HUES64 (cell line): ENCODE data around the gene CCL2. TPM values are rescaled to one million over a fixed set of nuclear protein-coding genes. Genes with fewer than 3 reads are reported as not detected.
A peak's percentile ranks its signal among the peaks of the same experiment; 100 is the strongest.

ENCODE experiments used
- H3K27ac ChIP-seq: 2 replicates; pipeline ENCODE4 v1.7.0; 2013; ENCODE audit warnings: low read depth, low read length, inconsistent platforms
- H3K27me3 ChIP-seq: 2 replicates; pipeline ENCODE4 v1.6.1; 2013; ENCODE audit warnings: mild to moderate bottlenecking, low read length; ENCODE audit not compliant: insufficient read depth
- H3K36me3 ChIP-seq: 2 replicates; pipeline ENCODE4 v1.6.1; 2013; ENCODE audit warnings: mild to moderate bottlenecking, low read length; ENCODE audit not compliant: insufficient read depth
- H3K4me1 ChIP-seq: 2 replicates; pipeline ENCODE4 v1.6.1; 2013; ENCODE audit warnings: mild to moderate bottlenecking, low read length, moderate library complexity; ENCODE audit not compliant: insufficient read depth
- H3K4me3 ChIP-seq: 2 replicates; pipeline ENCODE4 v1.5.1; 2013; ENCODE audit warnings: mild to moderate bottlenecking, low read length, moderate library complexity
- H3K9ac ChIP-seq: 2 replicates; pipeline ENCODE4 v1.6.1; 2013; ENCODE audit warnings: mild to moderate bottlenecking, low read depth, low read length
- H3K9me3 ChIP-seq: 2 replicates; pipeline ENCODE4 v1.6.1; 2013; ENCODE audit warnings: low read depth, low read length; ENCODE audit not compliant: insufficient read depth
- WGBS: fragments of 150-250, 120-280 bp; methylation state at CpG from one replicate; pipeline ENCODE4 v1.1.7; 2013; ENCODE audit warnings: missing lambda C conversion rate; 5-methylcytosine and 5-hydroxymethylcytosine counted together
- polyA plus RNA-seq, 2 experiments: library from polyadenylated mRNA; stranded (reverse); fragments of 50-300 nt; gene quantifications; one replicate each; pipeline ENCODE4 v1.2.3, GENCODE V29; 2013

Gene CCL2
- polyA plus RNA-seq (2013, experiment 1 of 2): 7.9 TPM
- 10.8 TPM for polyA plus RNA-seq (2013, experiment 2 of 2)

GRCh38 chr17:34254651-34255380 is at the start of gene CCL2:
Gene CCL2, plus strand, starts transcription at chr17:34255285. Its CDS starts 65 bp downstream, at chr17:34255350.
- Histone ChIP-seq H3K36me3 (no peaks in the 10 kb centered on the region), H3K27ac (peak within 1 kb of the TSS; percentile 88), H3K4me3 (peak within 1 kb of the TSS; percentile 52), H3K4me1 (peaks cover 41% of the 10 kb centered on the region), H3K9ac (peak within 1 kb of the TSS; percentile 68), H3K27me3 (no peaks in the 10 kb centered on the region), H3K9me3 (no peaks in the 10 kb centered on the region)
- 8% methylated on average over 11 of the region's 11 CpGs for WGBS

- no peak overlapping the region for H3K27ac ChIP-seq
- H3K9me3 ChIP-seq: no peaks in the 10 kb centered on the region
- no peak overlapping the region for H3K9ac ChIP-seq
- no peaks in the 10 kb centered on the region for H3K36me3 ChIP-seq
- WGBS: 86% methylated on average over 1 of the region's 1 CpG
- no peaks in the 10 kb centered on the region for H3K27me3 ChIP-seq
- no peak overlapping the region for H3K4me3 ChIP-seq
- no peaks in the 10 kb centered on the region for H3K4me1 ChIP-seq
These were observed 49.7 kb upstream of the CCL2 start for GRCh38 chr17:34205401-34205800.

DNA sequence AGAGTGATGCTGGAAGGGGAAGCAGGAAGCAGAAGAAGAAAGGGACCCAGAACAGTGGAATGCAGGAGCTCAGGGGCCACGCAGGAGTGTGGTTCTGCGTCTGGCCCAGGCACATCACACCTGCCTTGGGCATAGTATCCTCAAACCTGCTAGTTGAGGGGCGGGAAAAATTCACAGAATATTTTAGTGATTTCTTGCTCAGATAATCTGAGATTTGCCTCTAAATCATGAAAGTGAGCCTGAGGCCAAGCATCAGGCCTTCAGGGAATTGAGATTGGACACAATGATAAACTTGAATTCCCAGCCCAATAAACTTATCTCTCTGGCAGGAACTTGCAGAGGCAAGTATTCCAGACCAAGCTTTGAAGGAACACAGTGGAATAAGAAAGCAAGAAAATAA is 48.5 kb upstream of the CCL2 start:
- Histone ChIP-seq H3K27me3 (no peaks in the 10 kb centered on the region), H3K4me1 (no peaks in the 10 kb centered on the region), H3K4me3 (no peak overlapping the region), H3K27ac (no peak overlapping the region), H3K9me3 (no peaks in the 10 kb centered on the region), H3K9ac (no peak overlapping the region), H3K36me3 (no peaks in the 10 kb centered on the region)
- WGBS: 94% methylated on average over 3 of the region's 3 CpGs

DNA sequence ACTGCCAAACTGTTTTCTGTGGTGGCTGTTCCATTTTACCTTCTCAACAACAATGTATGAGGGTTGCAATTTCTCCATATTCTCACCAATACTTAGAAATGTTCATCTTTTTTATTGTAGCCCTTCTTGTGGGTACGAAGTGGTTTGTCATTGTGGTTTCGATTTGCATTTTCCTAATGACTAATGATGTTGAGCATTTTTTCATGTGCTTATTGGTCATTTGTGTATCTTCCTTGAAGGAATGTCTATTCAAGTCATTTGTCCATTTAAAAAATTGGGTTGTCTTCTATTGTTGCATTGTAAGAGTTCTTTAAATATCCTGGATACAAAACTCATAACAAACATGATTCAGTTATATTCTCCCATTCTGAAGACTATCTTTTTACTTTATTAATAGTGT is 47.5 kb upstream of the CCL2 start:
- H3K27ac ChIP-seq: no peak overlapping the region
- no peaks in the 10 kb centered on the region for H3K27me3 ChIP-seq
- H3K4me1 ChIP-seq: no peaks in the 10 kb centered on the region
- no peaks in the 10 kb centered on the region for H3K36me3 ChIP-seq
- 86% methylated on average over 2 of the region's 2 CpGs for WGBS
- no peak overlapping the region for H3K4me3 ChIP-seq
- H3K9me3 ChIP-seq: no peaks in the 10 kb centered on the region
- H3K9ac ChIP-seq: no peak overlapping the region

- H3K27ac ChIP-seq: no peak overlapping the region
- H3K9ac ChIP-seq: no peak overlapping the region
- no peaks in the 10 kb centered on the region for H3K27me3 ChIP-seq
- H3K4me1 ChIP-seq: no peaks in the 10 kb centered on the region
- H3K36me3 ChIP-seq: no peaks in the 10 kb centered on the region
- no peak overlapping the region for H3K4me3 ChIP-seq
- WGBS: 97% methylated on average over 1 of the region's 1 CpG
- peaks cover 9% of the 10 kb centered on the region for H3K9me3 ChIP-seq
These were observed 36.3 kb upstream of the CCL2 start for GRCh38 chr17:34218748-34219147.

GRCh38 chr17:34219405-34219804 is 35.7 kb upstream of the CCL2 start:
- WGBS: 95% methylated on average over 2 of the region's 2 CpGs
- Histone ChIP-seq H3K9me3 (peaks cover 9% of the 10 kb centered on the region), H3K27ac (no peak overlapping the region), H3K36me3 (no peaks in the 10 kb centered on the region), H3K4me3 (no peak overlapping the region), H3K4me1 (no peaks in the 10 kb centered on the region), H3K9ac (no peak overlapping the region), H3K27me3 (no peaks in the 10 kb centered on the region)

DNA sequence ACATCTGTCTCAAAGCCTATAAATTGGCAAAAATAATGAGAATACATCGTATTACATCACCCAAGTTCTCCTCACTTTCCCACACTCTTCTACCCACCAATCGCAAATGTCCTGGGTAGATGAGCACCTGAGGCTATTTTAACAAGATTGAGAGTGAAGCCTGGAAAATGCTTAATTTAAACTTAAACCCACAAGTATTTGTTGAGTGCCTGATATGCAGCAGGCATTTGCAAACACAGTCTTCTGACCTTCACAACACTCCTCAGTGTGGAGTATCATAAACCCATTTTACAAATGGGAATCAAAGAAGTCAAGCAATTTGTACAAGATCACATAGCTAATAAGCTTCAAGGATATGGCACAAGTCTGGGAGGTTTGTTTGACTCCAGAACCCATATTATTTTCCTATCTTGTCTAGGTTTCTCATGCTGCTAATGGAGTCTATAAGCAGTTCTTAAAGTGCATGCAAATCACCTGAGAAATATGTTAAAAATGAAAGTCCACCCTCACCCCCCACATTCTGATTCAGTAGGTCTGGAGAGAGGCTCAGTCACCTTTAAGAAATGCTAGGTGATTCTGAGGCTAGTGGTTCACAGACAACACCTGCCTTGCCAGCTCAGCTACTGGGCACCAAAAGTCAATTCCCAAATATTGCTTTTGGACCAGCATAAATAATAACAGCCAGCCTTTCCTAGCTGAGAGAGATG is 34.9 kb upstream of the CCL2 start:
- Histone ChIP-seq H3K4me3 (no peak overlapping the region), H3K27me3 (no peaks in the 10 kb centered on the region), H3K4me1 (no peaks in the 10 kb centered on the region), H3K9me3 (peaks cover 9% of the 10 kb centered on the region), H3K9ac (no peak overlapping the region), H3K27ac (no peak overlapping the region), H3K36me3 (no peaks in the 10 kb centered on the region)
- 100% methylated on average over 1 of the region's 2 CpGs for WGBS

GRCh38 chr17:34220752-34221395 is 34.2 kb upstream of the CCL2 start:
- Histone ChIP-seq H3K27me3 (no peaks in the 10 kb centered on the region), H3K4me3 (no peak overlapping the region), H3K9ac (no peak overlapping the region), H3K9me3 (peaks cover 5% of the 10 kb centered on the region; the same call in 1 of the 2 replicates), H3K36me3 (no peaks in the 10 kb centered on the region), H3K4me1 (no peaks in the 10 kb centered on the region), H3K27ac (no peak overlapping the region)
- WGBS: 98% methylated on average over 5 of the region's 5 CpGs

DNA sequence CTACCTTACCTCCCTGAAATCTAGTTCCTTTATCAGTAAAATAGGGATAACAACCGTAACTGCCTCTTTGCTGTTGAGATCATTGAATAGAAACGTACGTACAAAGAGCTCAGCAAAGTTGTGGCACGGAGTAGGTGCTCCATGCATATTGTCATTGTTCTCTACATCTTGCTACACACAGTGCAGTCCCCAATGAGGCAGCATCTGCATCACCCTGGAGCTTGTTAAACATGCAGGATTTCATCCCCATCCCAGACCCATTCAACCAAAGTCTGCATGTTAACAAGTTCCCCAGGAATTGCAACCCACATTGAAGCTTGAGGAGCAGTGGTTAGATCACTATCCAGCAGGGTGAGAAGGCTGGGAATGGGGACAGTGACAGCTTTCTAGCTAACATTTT is 33.7 kb upstream of the CCL2 start:
- H3K4me3 ChIP-seq: no peak overlapping the region
- no peaks in the 10 kb centered on the region for H3K9me3 ChIP-seq
- H3K4me1 ChIP-seq: no peaks in the 10 kb centered on the region
- H3K9ac ChIP-seq: no peak overlapping the region
- H3K27ac ChIP-seq: no peak overlapping the region
- no peaks in the 10 kb centered on the region for H3K36me3 ChIP-seq
- no peaks in the 10 kb centered on the region for H3K27me3 ChIP-seq
- 93% methylated on average over 4 of the region's 4 CpGs for WGBS

- H3K9me3 ChIP-seq: no peaks in the 10 kb centered on the region
- no peak overlapping the region for H3K4me3 ChIP-seq
- H3K36me3 ChIP-seq: no peaks in the 10 kb centered on the region
- WGBS: 97% methylated on average over 3 of the region's 3 CpGs
- no peak overlapping the region for H3K9ac ChIP-seq
- H3K4me1 ChIP-seq: no peaks in the 10 kb centered on the region
- H3K27ac ChIP-seq: no peak overlapping the region
- H3K27me3 ChIP-seq: no peaks in the 10 kb centered on the region
These were observed 32.2 kb upstream of the CCL2 start for GRCh38 chr17:34222722-34223497.

- H3K27ac ChIP-seq: no peak overlapping the region
- H3K36me3 ChIP-seq: no peaks in the 10 kb centered on the region
- H3K9me3 ChIP-seq: peaks cover 11% of the 10 kb centered on the region
- no peak overlapping the region for H3K4me3 ChIP-seq
- WGBS: 94% methylated on average over 8 of the region's 9 CpGs
- H3K27me3 ChIP-seq: no peaks in the 10 kb centered on the region
- H3K4me1 ChIP-seq: no peaks in the 10 kb centered on the region
- H3K9ac ChIP-seq: no peak overlapping the region
These were observed 30.0 kb upstream of the CCL2 start for GRCh38 chr17:34225046-34225445.
